HG03066 (cell line): ENCODE results near the gene TOGARAM1.
"Not testable (repeated sequence)": the region's sequence is repeated elsewhere in the genome, so short reads cannot be mapped to it uniquely, and the experiment has no call there.

Experiments
- ATAC-seq: cut with Tn5 transposase; IDR thresholded peaks from one replicate; pipeline ENCODE4 v1.9.1; 2021; ENCODE audit warnings: low read depth; ENCODE audit not compliant: unreplicated experiment

Gene TOGARAM1

GRCh38 chr14:45028107-45028626 lies 66.2 kb downstream of the TOGARAM1 start:
- no peak for ATAC-seq

- no peak for ATAC-seq
Observed at GRCh38 chr14:45034730-45035129, 72.7 kb downstream of the TOGARAM1 start.

GRCh38 chr14:45038256-45038655 lies 76.3 kb downstream of the TOGARAM1 start:
- no peak for ATAC-seq

DNA sequence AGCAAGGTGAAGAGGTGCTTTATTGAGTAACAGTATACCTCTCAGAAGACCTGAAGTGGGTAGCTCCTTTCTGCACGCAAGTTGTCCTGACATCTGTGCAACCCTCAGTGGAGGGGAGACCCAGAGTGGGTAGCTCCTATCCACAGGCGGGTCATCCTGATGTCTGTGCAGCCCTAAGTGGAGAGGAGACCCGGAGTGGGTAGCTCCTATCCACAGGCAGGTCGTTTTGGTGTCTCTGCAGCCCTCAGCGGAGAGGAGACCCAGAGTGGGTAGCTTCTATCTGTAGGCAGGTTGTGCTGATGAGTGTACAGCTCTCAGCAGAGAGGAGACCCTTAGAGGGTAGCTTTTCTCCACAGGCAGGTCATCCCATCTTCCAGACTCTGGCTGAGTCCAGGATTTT lies 76.9 kb downstream of the TOGARAM1 start:
- no peak for ATAC-seq

GRCh38 chr14:45039390-45039789 lies 77.4 kb downstream of the TOGARAM1 start:
- no peak for ATAC-seq

GRCh38 chr14:45041641-45042040 lies 79.7 kb downstream of the TOGARAM1 start:
- ATAC-seq: no peak

GRCh38 chr14:45044638-45045037 lies 82.6 kb downstream of the TOGARAM1 start:
- ATAC-seq: no peak

DNA sequence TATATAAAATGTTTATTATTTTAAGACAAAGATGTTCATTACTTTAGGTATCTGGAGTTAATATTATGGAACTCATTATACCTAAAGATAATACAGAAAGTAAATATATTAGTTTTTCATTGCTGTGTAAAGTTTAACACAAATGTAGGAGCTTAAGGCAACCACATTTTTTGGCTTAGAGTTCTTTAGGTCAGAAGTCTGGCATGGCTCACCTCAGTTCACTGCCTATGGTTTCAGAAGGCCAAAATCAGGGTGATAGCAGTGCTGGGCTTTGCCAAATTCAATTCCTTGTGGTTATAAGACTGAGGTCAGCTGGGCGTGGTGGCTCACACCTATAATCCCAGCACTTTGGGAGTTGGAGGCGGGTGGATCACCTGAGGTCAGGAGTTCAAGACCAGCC lies 86.4 kb downstream of the TOGARAM1 start:
- ATAC-seq: no peak

DNA sequence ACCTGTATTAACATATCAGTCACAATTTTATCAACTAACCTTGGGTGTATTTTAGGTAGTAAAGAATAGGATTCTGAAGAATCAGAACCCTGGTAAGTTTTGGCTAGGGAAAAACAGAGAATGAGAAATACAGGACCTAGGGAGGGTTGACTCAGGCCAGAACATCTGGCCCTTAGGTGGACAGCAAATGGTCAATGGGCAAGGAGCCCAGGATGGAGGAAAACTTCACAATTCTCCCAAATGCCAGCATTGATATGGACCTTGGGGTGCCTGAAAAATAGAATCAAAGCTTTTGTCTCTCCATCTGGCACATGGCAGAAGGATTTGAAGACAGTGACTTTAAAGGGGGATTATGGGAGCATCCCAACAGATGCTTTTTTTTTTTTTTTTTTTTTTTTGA lies 89.2 kb downstream of the TOGARAM1 start:
- ATAC-seq: no peak

DNA sequence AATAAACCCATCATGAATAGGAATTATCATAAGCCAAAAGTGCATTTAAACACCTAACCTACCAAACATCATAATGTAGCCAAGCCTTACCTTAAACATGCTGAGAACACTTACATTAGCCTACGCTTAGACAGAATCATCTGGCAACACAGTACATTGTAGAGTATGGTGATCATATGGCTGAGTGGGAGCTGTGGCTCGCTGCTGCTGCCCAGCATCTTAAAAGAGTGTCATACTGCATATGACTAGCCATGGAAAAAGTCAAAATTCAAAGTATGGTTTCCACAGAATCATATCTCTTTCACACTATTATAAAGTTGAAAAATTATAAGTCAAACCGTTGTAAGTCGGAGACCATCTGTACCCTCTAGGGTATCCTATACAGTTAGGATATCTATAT lies 89.9 kb downstream of the TOGARAM1 start:
- no peak for ATAC-seq

GRCh38 chr14:45057349-45057748 lies 95.4 kb downstream of the TOGARAM1 start:
- no peak for ATAC-seq

- ATAC-seq: no peak
Observed at GRCh38 chr14:45057881-45058364, 95.9 kb downstream of the TOGARAM1 start.

GRCh38 chr14:45060551-45060950 lies 98.6 kb downstream of the TOGARAM1 start:
- no peak for ATAC-seq

- no peak for ATAC-seq
Observed at GRCh38 chr14:45065540-45065939, 103.5 kb downstream of the TOGARAM1 start.

DNA sequence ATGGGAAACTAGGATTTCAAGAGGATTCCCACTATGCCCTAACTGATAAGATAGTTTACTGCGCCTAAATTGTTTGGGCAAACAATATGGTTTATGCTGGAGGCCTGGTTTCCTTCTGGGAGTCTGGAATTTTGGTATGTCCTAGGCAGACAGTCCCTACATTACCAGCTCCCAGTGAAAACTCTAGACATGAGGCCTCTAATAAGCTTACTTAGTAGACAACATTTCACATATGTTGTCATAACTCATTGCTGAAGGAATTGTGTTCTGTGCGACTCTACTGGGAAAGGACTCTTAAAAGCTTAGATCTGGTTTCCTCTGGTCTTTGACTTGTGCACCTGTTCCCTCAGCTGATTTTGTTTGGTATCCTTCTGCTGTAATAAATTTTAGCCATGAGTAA lies 104.0 kb downstream of the TOGARAM1 start:
- no peak for ATAC-seq

- ATAC-seq: no peak
Observed at GRCh38 chr14:45066667-45067066, 104.7 kb downstream of the TOGARAM1 start.

DNA sequence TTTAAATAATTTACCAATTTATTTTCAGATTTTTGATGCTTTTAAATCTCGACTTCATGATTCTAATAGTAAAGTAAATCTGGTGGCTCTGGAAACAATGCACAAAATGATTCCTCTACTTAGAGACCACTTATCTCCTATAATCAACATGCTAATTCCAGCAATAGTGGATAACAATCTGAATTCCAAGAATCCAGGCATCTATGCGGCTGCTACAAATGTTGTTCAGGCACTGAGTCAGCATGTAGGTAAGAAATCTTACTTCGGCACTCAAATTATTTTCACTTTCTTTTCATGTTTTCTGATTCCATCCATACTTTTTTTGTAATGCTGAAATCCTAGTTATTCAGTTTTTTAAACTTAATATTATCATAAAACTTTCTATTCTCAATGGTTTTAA lies 106.4 kb downstream of the TOGARAM1 start:
- no peak for ATAC-seq

GRCh38 chr14:45070215-45070614 lies 108.2 kb downstream of the TOGARAM1 start:
- no peak for ATAC-seq

DNA sequence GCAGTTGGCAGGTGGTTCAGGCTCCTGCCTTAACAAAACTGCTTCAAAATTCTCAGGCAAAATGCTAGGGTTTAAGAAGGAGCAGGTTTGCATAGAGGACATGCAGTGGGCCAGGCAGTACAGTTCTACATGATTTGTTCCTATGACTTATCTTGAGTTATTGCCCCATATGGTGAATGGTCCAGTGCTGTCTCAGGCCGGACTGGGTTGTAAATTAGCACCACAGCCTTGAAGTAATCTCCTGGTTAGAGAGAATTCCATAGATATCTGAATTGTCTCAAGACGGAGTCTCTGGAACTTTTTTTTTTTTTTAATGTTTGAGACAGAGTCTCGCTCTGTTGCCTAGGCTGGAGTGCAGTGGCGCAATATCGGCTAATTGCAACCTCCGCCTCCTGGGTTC lies 110.1 kb downstream of the TOGARAM1 start:
- no peak for ATAC-seq

- no peak for ATAC-seq
Observed at GRCh38 chr14:45073231-45073879, 111.4 kb downstream of the TOGARAM1 start.

DNA sequence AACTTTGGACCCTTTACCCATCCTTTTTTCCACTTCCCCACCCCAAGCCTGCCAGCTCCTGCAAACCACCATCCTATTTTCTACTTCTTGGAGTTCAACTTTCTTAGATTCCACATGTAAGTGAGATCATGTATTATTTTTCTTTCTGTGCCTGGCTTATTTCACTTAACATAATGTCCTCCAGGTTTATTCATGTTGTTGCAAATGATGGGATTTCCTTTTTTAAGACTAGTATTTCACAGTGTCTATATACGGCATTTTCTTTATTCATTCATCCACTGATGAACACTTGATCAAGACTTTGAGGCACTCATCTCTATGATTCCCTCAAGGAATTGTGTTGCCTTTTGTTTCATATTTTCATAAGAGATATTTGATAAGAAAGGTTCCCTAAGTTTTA lies 116.3 kb downstream of the TOGARAM1 start:
- ATAC-seq: no peak

GRCh38 chr14:45080416-45080968 lies 118.5 kb downstream of the TOGARAM1 start:
- not testable (repeated sequence) for ATAC-seq
